GM19395 (cell line): ENCODE data around the gene SUPT6H.
"Not testable (repeated sequence)": the region's sequence is repeated elsewhere in the genome, so short reads cannot be mapped to it uniquely, and the experiment has no call there.

Experiments
- ATAC-seq: cut with Tn5 transposase; IDR thresholded peaks from one replicate; pipeline ENCODE4 v1.9.1; 2021; ENCODE audit warnings: mild to moderate bottlenecking, moderate library complexity; ENCODE audit not compliant: unreplicated experiment

Gene SUPT6H

DNA sequence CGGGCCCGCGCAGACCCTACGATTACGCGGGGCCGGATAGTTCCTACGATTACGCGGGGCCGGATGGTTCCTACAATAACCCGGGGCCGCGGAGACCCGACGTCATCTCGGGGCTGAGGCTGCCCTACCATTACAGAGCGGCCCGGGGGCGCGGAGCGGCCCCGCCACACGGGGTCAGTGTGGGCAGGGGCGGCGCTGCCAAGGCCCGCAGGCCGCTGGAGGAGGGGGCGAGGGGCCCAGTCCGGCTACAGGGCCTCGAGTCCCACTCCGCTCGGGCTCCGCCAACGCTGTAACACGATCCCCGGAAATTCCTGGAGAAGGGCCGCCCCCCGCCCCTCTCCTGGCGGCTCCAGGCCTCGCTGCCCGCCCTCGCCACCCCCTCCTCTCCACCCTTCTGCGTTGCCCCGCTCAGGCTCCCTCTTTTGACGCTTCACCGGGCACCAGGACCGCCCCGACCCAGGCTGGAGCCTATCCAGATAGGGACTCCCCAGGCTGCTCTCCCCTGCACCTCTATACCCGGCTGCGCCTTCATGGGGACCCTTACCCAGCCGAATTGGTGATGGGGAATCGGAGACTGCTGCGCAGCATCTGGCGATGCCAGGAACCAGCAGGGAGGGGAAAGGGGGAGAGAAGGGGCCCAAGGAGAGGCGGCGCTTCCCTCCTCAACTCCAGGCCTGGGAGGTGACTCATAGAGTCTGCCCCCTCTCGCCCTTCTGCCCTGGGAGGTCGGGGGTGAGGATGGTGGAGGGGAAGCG, 55.8 kb downstream of the SUPT6H start, which contains the start of gene RAB34:
Gene RAB34, minus strand, starts transcription at position 291 of the 755 bp plus-strand sequence. CDS start 602 bp downstream, outside the sequence.
- no peak for ATAC-seq

DNA sequence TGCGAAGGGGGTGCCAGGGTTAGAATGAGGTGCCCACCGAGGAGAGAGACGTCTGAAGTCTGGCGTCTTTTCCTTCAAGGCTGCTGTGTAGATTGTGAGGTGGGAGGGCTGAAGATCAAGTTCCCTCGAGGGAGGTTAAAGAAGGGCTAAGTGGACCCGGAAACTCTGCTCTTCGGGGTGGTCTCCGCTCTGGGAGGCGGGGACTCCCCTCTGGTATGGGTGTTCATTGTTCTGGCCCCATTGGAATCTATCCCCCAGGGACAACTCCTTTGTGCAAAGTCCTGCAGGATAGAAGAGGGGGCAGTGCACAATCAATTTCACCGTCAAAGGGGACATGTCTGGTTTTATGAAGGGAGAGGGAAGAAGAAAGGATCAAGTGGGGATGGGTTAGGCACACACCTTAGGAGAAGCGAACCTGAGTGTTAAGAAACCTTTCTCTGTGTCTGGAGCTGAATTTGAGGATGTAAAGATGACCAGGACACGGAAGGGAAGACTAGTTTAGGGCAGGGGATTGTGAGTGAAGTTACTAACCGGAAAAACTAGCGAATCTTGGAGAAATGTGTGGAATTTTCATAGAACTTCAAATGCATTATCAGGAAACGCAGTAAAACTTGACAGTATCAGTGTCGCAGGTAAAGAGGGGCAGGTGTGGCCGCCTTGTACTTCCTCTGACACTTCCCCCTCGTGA, 56.5 kb downstream of the SUPT6H start:
- ATAC-seq = no peak

DNA sequence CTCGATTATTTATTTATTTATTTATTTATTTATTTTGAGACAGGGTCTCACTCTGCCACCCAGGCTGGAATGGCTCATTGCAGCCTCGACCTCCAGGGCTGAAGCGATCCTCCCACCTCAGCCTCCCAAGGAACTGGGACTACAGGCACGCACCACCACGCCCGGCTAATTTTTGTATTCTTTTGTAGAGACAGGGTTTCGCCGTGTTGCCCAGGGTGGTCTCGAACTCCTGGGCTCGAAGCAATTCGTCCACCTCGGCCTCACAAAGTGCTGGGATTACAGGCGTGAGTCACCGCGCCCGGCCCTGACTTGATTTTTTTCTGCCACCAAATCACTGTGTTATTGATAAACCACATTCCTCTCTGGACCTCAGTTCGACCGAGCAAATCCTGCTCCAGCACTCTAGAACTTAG, 57.0 kb downstream of the SUPT6H start:
- ATAC-seq = no peak

DNA sequence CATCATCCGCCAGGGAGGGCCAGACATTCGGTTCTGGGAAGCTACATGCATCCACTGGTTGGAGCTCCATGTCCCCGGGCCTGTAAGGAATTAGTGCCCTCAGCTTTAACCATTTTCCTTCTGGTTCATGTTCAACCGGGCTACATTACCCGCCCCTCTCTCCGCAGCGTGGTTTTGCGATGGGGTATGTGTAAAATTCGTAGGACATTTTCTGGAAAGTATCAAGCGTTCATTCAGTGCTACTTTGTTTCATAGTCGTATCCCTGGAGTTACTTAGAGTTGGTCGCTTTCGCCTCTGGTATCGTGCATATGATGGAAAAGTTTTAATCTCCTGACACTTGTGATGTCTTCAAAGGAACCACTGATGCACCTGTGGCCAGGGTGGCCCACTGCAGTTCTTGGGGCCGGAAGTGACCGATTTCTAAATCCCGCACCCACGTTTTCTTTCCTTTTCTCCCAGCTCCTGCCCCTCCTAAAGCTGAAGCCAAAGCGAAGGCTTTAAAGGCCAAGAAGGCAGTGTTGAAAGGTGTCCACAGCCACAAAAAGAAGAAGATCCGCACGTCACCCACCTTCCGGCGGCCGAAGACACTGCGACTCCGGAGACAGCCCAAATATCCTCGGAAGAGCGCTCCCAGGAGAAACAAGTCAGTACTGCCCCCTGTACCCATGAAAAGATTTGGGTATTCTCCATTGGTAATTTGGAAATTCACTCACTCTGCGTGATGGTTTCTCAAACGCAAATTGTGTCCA, 58.4 kb downstream of the SUPT6H start:
- ATAC-seq = no peak

DNA sequence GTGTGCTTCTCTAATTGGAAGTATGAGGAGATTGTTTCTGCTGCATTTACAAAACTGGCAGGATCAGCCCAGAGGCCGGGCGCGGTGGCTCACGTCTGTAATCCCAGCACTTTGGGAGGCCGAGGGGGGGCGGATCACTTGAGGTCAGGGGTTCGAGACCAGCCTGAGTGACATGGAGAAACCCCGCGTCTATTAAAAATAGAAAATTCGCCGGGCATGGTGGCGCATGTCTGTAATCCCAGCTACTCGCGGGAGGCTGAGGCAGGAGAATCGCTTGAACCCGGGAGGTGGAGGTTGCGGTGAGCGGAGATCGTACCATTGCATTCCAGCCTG, 59.0 kb downstream of the SUPT6H start:
- ATAC-seq = not testable (repeated sequence)

DNA sequence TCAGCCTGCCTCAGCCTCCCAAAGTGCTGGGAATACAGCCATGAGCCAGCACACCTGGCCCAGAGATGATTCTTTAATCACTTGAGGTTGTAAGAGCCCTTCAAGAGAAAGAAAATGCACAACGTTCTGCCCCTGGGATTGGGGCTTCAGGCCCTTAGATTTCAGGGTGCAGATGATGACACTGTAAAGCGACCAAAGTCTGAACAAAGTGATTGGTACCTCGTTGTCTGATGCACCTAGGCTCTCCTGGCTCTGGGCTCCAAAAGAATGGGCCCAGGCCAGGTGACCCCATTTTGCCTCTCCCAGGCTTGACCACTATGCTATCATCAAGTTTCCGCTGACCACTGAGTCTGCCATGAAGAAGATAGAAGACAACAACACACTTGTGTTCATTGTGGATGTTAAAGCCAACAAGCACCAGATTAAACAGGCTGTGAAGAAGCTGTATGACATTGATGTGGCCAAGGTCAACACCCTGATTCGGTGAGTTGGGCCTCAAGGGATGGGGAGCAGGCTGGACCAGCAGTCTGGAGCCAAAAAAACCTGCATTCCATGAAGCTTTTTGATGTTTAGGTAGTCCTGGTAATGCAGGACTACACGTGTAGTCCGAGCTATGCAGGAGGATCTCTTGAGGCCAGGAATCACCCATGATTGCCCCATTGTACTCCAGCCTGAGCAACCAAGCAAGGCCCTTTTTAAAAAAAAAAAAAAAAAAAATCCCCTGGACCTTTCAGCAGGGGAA, 60.6 kb downstream of the SUPT6H start:
- ATAC-seq = no peak

DNA sequence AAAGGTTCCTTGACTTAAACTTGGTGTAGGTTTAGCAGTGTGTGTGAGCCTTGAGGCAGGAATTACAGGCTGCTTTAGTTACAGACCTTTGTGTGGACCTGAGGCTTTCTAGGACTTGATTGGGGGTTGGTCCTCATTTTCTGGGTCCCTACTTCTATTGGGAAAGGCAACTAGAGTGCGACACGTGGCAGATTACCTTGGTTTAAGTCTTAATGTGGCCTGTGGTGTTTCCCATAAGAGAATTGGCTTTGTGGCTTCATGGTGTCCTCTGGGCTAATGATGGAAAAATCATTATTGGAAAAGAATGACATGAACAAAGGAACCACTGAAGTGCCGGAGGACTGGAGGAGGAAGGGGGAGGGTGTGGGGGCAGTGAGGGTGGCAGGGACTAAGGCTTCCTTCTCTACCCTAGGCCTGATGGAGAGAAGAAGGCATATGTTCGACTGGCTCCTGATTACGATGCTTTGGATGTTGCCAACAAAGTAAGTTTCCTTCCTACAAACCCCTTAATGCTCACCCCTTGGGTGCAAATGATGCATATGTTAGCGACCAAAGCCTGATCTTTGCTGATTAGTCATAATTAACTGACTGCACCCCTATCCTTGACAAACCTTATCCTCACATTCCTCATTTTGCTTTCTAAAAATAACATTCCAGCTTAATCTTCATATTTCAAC, 61.3 kb downstream of the SUPT6H start:
- no peak for ATAC-seq

DNA sequence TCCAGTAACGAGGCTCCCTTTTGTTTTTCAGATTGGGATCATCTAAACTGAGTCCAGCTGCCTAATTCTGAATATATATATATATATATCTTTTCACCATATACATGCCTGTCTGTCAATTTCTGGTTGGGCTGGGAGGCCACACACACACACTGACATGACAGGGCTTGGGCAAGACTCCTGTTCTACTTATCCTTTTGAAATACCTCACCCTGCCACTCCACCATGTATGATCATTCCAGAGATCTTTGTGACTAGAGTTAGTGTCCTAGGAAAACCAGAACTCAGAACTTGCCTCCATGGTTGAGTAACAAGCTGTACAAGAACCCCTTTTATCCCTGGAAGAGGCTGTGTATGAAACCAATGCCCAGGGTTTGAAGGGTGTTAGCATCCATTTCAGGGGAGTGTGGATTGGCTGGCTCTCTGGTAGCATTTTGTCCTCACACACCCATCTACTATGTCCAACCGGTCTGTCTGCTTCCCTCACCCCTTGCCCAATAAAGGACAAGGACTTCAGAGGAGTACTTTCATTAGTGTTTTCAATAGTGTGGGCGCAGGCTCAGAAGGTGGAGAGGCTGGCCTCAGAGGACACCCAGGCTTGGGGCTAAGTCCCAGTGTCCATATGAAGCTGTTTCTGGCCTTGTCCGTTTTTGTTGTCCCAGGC, 62.0 kb downstream of the SUPT6H start:
- ATAC-seq = not testable (repeated sequence)

DNA sequence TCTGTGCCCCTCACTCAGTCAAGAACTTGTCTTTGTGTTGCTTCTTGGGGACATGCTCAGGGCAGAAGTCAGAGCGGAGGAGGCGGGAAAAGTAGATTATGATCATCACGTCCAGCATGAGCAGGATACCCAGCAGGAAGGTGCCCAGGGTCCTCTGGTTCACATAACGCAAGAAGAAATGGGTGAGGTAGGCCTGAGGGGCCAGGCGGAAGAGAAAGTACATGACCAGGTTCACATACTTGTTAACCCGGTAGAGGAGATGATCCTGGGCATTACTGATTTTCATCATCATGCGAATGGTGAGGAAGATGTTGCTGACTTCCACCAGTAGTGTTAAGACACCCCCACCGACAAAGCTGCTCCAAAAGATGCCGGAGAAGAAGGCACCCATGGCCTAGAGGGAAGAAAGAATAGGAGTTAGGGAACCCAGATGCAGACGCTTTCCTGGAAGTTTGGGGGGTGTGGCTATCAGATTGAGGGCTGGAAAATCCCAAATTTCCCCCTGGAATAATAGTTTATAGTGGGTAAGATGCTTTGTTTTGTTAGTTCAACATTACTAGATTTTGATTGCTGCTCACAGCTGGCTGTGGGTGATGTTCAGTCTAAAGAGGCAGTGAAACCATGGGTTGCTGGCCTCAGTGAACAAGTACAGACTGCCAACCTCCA, 62.6 kb downstream of the SUPT6H start:
- no peak for ATAC-seq

DNA sequence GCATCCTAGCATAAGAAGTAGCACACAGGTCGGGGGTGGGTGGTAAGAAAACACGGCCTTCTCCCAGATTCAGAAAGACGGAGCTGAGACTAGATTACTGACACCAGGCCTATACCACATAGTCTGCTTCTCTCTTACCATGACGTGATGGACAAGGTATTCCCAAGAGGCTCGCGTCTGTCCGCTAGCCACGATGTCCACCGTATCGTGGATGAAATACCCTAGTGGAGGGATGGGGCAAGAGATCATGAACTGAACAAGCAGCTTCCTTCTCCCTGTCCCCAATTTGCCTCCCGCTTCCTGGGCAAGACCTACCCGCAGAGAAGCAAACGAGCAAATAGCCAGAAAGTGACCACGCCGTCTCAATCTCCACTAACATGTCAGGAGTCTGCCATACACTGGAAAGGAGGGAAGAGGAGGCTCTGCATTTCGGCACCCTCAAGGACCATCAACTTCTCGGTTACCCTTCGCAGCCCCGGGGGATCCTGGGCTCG, 63.2 kb downstream of the SUPT6H start:
- no peak for ATAC-seq

DNA sequence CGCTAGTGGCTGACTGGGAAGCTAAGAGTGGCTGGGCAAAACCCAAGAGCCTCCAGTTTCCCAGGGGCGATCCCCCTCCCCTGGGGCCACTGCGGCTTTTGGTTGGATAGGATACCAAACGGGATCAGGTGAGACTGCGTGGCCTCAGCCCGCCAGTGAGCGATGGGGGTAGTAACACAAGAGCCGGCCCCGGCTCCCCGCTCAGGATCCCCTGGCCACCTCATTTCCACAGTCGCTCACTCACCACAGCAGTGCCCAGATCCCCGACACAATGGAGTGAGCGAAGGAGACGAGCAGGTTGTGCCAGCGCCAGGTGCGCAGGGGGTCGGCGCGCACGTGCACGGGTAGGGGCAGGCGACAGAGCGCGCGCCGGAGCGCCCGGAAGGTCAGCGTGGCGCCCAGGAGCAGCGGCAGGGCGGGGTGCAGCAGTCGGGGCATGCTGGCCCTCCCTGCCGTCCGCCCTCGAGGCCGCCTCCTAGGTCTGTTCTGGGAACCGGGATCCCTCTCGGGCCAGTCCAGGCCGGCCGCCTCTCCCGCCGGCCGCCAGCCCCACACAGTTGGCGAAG, 63.7 kb downstream of the SUPT6H start:
- ATAC-seq = no peak

DNA sequence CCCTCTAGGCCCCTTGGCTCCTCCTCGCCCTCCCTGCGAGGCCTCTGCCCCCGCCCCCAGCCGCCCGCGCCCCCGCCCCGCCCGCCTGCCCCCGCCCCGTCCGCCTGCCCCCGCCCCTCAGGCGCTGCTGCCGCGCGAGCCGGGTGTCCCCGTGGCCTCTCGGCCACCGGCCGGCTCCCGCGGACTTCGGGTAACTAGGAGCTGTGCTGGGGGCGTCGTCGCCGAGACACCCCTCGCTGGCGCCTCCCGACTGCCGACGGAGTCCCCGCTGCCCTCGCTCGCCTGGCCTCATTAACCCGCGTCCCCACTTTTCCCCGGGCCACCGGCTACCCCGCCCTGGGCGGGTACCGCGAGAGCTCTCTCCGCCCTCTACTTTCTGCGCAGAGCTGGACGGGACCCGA, 64.2 kb downstream of the SUPT6H start, which contains the start of gene TLCD1:
Gene TLCD1, minus strand, starts transcription at position 8 of the 401 bp plus-strand sequence. CDS start 136 bp downstream, outside the sequence.
- ATAC-seq = peak; percentile 16

DNA sequence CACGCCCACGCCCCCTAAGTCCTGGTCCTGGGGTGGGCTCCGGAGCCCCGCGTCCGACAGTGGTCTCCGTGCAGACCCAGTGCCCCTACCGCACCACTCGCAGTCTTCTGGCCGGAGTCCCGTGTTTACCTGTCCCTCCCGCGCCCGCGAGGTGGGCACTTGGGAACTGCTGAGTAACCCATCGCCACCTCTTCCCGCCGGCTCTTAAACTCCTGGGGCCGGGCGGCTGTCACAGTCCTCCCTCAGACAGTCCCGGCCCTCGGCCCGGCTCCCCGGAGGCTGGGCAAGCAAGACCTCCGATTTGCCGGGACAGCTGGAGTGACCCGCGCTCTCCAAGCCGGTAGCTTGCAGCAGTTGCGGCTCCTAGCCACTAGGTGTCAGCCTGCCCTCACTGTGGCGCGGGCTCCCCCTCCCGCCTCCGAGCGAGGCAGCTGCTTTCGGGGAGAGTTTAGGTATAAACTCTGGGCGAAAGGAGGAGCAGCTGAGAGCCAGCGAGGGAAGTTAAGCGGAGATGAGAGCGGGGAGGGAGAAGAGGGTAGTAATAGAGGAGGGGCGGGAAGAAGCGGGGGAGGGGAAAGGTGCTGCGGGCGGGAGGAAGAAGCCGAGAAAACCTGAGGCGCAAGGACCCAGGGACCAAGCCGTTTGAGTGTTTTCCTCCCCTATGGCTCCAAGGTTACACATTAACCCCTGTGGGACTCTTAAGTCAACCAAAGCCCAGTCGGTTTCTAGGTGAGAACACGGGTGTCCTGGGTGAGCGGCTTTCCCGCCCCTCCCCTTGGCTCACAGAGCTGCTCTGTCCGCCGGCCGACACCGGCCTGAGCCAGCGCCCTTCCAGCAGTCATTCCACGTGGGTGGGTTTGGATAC, 64.9 kb downstream of the SUPT6H start:
- ATAC-seq = peak; percentile 41

DNA sequence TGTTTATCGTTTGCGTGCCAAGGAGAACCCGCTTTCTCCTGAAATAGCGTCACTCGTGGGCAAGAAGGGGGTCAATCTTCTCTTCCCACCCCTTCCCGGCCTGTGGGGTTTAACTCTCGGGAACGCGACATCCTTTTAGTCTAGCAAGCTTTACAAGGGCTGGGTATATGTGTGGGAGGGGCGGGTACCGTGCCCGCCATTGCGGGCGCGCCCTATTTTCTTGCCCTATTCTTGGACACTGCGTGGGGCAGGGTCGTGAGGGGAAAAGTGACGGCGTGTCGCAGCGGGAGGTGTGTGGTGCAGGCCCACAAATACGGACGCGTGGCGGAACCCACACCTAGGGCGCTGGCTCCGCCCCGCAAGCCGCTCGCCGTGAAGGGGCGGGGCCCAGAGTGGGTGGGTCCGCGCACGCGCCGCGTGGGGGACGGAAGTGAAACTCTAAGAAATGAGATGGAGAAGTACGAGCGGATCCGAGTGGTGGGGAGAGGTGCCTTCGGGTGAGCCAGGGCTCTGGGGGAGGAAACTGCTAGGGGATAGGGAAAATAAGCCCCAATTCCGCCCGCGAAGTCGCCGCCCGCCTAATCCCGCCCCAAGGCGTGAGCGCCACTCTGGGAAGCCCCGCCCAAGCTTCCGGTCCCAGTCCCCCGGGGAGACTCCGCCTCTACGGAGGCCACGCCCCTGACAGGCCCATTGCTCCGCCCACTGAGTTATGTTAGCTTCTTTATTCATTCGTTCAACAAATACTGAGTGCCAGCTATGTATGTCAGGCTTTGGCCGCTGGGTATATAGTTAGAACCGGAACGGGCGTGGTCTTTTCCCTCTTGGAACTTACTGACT, 66.6 kb downstream of the SUPT6H start, which contains the start of gene NEK8:
Gene NEK8, plus strand, starts transcription at position 425 of the 837 bp plus-strand sequence. Its CDS starts 26 bp downstream, at position 451.
- peak; percentile 45 for ATAC-seq

DNA sequence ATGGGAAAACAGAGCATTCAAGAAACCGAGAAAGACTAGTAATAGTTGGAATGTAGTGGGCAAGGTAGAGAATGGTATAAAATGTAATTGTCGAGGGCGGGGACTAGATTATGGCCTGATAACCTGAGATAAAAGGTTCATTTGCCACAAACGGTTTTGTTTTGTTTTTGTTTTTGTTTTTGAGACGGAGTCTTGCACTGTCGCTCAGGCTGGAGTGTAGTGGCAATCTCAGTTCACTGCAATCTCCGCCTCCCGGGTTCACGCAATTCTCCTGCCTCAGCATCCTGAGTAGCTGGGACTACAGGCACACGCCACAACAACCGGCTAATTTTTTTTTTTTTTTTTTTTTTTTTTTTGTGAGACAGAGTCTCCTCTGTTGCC, 67.9 kb downstream of the SUPT6H start:
- no peak for ATAC-seq

DNA sequence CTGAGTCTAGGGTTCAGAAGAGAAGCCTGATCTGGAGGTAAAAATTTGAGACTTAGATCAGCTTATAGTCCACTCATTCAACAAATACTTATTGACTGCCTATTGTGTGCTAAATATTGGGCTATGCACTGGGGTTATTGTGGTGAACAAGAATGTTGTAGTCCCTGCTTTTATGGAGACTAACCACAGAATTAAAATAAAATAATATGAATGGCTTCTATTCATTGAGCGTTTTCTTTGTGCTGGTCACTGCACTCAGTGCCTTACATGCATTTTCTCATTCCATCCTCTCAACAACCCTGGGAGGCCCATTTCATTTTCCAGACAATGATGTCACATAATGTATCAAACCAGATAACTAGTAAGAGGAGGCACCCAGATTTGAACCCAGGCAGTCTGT, 71.3 kb downstream of the SUPT6H start:
- no peak for ATAC-seq

DNA sequence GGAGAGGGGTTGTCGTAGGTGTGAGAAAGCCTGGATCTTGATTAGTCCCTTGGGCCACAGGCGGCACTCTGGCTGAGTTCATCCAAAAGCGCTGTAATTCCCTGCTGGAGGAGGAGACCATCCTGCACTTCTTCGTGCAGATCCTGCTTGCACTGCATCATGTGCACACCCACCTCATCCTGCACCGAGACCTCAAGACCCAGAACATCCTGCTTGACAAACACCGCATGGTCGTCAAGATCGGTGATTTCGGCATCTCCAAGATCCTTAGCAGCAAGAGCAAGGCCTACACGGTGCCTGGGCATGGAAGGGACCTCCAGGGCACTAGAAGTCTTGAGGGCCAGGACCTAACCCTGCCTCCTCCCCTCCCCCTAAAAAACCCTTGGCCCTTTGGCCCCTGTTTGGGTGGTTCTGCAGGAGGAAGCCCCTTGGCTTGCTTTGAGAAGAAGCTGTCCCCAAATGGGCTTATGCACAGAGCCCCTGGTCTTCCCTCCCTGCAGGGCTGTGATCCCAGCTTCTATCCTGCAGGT, 72.8 kb downstream of the SUPT6H start:
- ATAC-seq = no peak
